ENCODE data around the gene EPS15. TPM values are rescaled to one million over a fixed set of nuclear protein-coding genes. Genes with fewer than 3 reads are reported as not detected.

The EPS15 gene
- total and polyA plus RNA-seq, 2 of the 8 experiments (the other 6 are each of a cell fraction or from before 2014, with no cell fraction given): 15.9 to 57.2 TPM

GRCh38 chr1:51410568-51411460 is 108.3 kb downstream of the EPS15 start:
- H3K9ac ChIP-seq (replicated peaks in 1 of 4; ENCODE audit: extremely low read depth in 1 of 4, low read depth in 3 of 4, low read length in 3 of 4): no peak overlapping the region
- H2BK15ac ChIP-seq (ENCODE audit: low read length): no peak overlapping the region
- H4K8ac ChIP-seq (ENCODE audit: extremely low read depth, insufficient read depth, low read length): no peak overlapping the region
- H3K18ac ChIP-seq (ENCODE audit: extremely low read depth, low read length): no peak overlapping the region
- H3K79me2 ChIP-seq (ENCODE audit: control insufficient read depth in 1 of 2, insufficient read depth in 2 of 2, low read length in 2 of 2): peaks cover 0 to 12% of the 10 kb centered on the region in 2 experiments; a peak in 1 of 4 replicates
- no peak overlapping the region for H3K4me3 ChIP-seq (ENCODE audit: extremely low read depth in 1 of 4, insufficient read depth in 2 of 4, low read depth in 3 of 4, low read length in 4 of 4)
- H3K4me2 ChIP-seq (ENCODE audit: insufficient read depth in 1 of 2, low read depth in 2 of 2, low read length in 2 of 2): no peak overlapping the region
- H3K36me3 ChIP-seq (ENCODE audit: control insufficient read depth in 2 of 4, insufficient read depth in 4 of 4, low read length in 3 of 4): peaks cover 4 to 33% (median 18%) of the 10 kb centered on the region in 4 experiments; a peak in 7 of 8 replicates
- H3K14ac ChIP-seq (ENCODE audit: insufficient read length): no peak overlapping the region
- CTCF ChIA-PET (ENCODE audit: partially characterized antibody): interaction anchor here (1.2 kb wide), 1 partner anchor 9 kb away, joined by 3 read pairs; no protein-coding TSS in a partner anchor
- no peaks in the 10 kb centered on the region for H3K9me3 ChIP-seq (ENCODE audit: insufficient read depth in 2 of 2, low read depth in 1 of 2, low read length in 1 of 2)
- 88% methylated on average over 5 of the region's 5 CpGs; no CpG with 5 or more reads in 1 of the 2 experiments for WGBS, 2 experiments (ENCODE audit: extremely low coverage in 1 of 2, insufficient coverage in 1 of 2, insufficient read length in 1 of 2, insufficient replicate concordance in 2 of 2, low coverage in 1 of 2, low lambda C conversion rate in 2 of 2, missing lambda C conversion rate in 1 of 2)
- H3K79me1 ChIP-seq (ENCODE audit: low read depth, low read length): no peaks in the 10 kb centered on the region
- H2BK20ac ChIP-seq (ENCODE audit: low read length): no peak overlapping the region
- no peak for DNase-seq (ENCODE audit: low read depth in 1 of 2, low spot score in 2 of 2)
- no peak for FAIRE-seq
- H4K5ac ChIP-seq (ENCODE audit: insufficient read length, low read depth, low read length): no peak overlapping the region
- H3K27ac ChIP-seq (ENCODE audit: low read depth, low read length): no peak overlapping the region
- H4K91ac ChIP-seq (replicated peaks; ENCODE audit: insufficient read length, low read length): no peak overlapping the region
- no peak overlapping the region for H2AK5ac ChIP-seq (ENCODE audit: low read depth, low read length)
- H3K4me1 ChIP-seq (replicated peaks in 1 of 4; ENCODE audit: control insufficient read depth in 3 of 4, insufficient read depth in 4 of 4, low read length in 3 of 4): no peaks in the 10 kb centered on the region
- H3K4ac ChIP-seq (replicated peaks; ENCODE audit: insufficient read length, low read depth, low read length): no peak overlapping the region
- H2BK12ac ChIP-seq (ENCODE audit: low read depth, low read length): no peak overlapping the region
- no peaks in the 10 kb centered on the region for H3K27me3 ChIP-seq (replicated peaks in 1 of 4; ENCODE audit: control insufficient read depth in 3 of 4, extremely low read depth in 1 of 4, insufficient read depth in 3 of 4, low read length in 3 of 4)
- H3K23ac ChIP-seq (ENCODE audit: insufficient read length): no peak overlapping the region
- H4K20me1 ChIP-seq (replicated peaks in 1 of 2; ENCODE audit: control insufficient read depth in 1 of 2, insufficient read depth in 2 of 2, low read length in 2 of 2): no peaks in the 10 kb centered on the region
- POLR2A ChIA-PET (ENCODE audit: partially characterized antibody): interaction anchor here (1.1 kb wide), 1 partner anchor 108 kb away, joined by 3 read pairs; the partner anchor contains the start of gene EPS15
- no peak overlapping the region for H2AFZ ChIP-seq (ENCODE audit: low read length)
- TF ChIP-seq E2F6 (IDR thresholded peaks at IDR 0.05) (no peak), CHD2 (IDR thresholded peaks at IDR 0.05; ENCODE audit: low read length) (no peak), RNF2 (IDR thresholded peaks at IDR 0.05; ENCODE audit: borderline replicate concordance, low read depth, low read length, missing control alignments, poor library complexity, severe bottlenecking) (no peak), CEBPB (IDR thresholded peaks at IDR 0.05; ENCODE audit: low read depth, low read length) (no peak), CTCF (IDR thresholded peaks at IDR 0.05; ENCODE audit: control extremely low read depth in 1 of 3, insufficient read depth in 1 of 3, low read depth in 1 of 3, low read length in 3 of 3) (no peak)
- H3K56ac ChIP-seq (replicated peaks; ENCODE audit: insufficient read length, low read depth, low read length): no peak overlapping the region
- no peaks in the 10 kb centered on the region for H3K23me2 ChIP-seq (ENCODE audit: low read depth, low read length)
- no peak overlapping the region for H2BK120ac ChIP-seq (replicated peaks; ENCODE audit: low read depth, low read length)
- H2BK5ac ChIP-seq (ENCODE audit: low read depth, low read length): no peak overlapping the region

All from H1 (cell line).